Liver (tissue), 9 donors: ENCODE data around the gene RFX4. TPM values are rescaled to one million over a fixed set of nuclear protein-coding genes. Genes with fewer than 3 reads are reported as not detected.

ENCODE experiments used
- DNase-seq: peaks from one replicate; pipeline ENCODE4 v3.0.0-alpha.2; 2017; ENCODE audit warnings: low spot score
- H3K27ac ChIP-seq, 2 donors: one replicate each; pipeline ENCODE4 v1.7.0; 2013; ENCODE audit warnings: inconsistent platforms in 2 of 2, low read length in 2 of 2, control low read depth in 1 of 2, low read depth in 1 of 2, mild to moderate bottlenecking in 1 of 2
- H3K27me3 ChIP-seq, 4 donors: one replicate each; pipeline versions ENCODE4 v1.6.1 to v1.7.0; 2013; ENCODE audit warnings: low read length in 3 of 4, inconsistent platforms in 1 of 4, mild to moderate bottlenecking in 1 of 4, moderate library complexity in 1 of 4; ENCODE audit not compliant: control insufficient read depth in 4 of 4, insufficient read depth in 4 of 4
- H3K36me3 ChIP-seq, 4 donors: one replicate each; pipeline versions ENCODE4 v1.6.1 to v1.7.0; 2013; ENCODE audit warnings: low read length in 3 of 4, mild to moderate bottlenecking in 3 of 4, low read depth in 1 of 4, moderate library complexity in 1 of 4; ENCODE audit not compliant: control insufficient read depth in 4 of 4, insufficient read depth in 3 of 4
- H3K4me1 ChIP-seq, 4 donors: one replicate each; pipeline versions ENCODE4 v1.6.1 to v1.7.0; 2013; ENCODE audit warnings: low read length in 3 of 4, mild to moderate bottlenecking in 3 of 4, moderate library complexity in 1 of 4; ENCODE audit not compliant: control insufficient read depth in 4 of 4, insufficient read depth in 4 of 4
- H3K4me3 ChIP-seq, 3 donors: one replicate each; pipeline versions ENCODE4 v1.6.1 to v1.7.0; 2013; ENCODE audit warnings: low read length in 3 of 3, control low read depth in 1 of 3, low read depth in 1 of 3, mild to moderate bottlenecking in 1 of 3
- H3K9ac ChIP-seq, 2 donors: one replicate each; pipeline ENCODE4 v1.7.0; 2013; ENCODE audit warnings: low read length in 2 of 2, mild to moderate bottlenecking in 2 of 2, moderate library complexity in 2 of 2, control low read depth in 1 of 2, low read depth in 1 of 2
- H3K9me3 ChIP-seq, 4 donors: one replicate each; pipeline versions ENCODE4 v1.6.1 to v1.7.0; 2013; ENCODE audit warnings: low read length in 3 of 4; ENCODE audit not compliant: control insufficient read depth in 4 of 4
- EGR1 ChIP-seq, 2 donors: IDR thresholded peaks; 2 replicates each; pipeline ENCODE4 v1.6.1; 2016 to 2018; ENCODE audit warnings: antibody characterized with exemption in 2 of 2, low read depth in 2 of 2
- FOXA1 ChIP-seq: IDR thresholded peaks from 2 replicates; pipeline ENCODE4 v1.6.1; 2016; ENCODE audit warnings: antibody characterized with exemption
- FOXA2 ChIP-seq: IDR thresholded peaks from 2 replicates; pipeline ENCODE4 v1.6.1; 2016; ENCODE audit warnings: antibody characterized with exemption
- GABPA ChIP-seq, 2 donors: IDR thresholded peaks in 1 of 2; conservative IDR thresholded peaks in 1 of 2; 2 replicates each; pipeline ENCODE4 v1.6.1; 2016; ENCODE audit warnings: antibody characterized with exemption in 2 of 2, mild to moderate bottlenecking in 1 of 2, moderate library complexity in 1 of 2
- HNF4A ChIP-seq, 2 donors: conservative IDR thresholded peaks; 2 replicates each; pipeline ENCODE4 v1.6.1; 2016; ENCODE audit warnings: antibody characterized with exemption in 2 of 2, mild to moderate bottlenecking in 2 of 2
- HNF4G ChIP-seq: IDR thresholded peaks from 2 replicates; pipeline ENCODE4 v1.6.1; 2016; ENCODE audit warnings: antibody characterized with exemption
- JUND ChIP-seq, 2 donors: IDR thresholded peaks; 2 replicates each; pipeline ENCODE4 v1.6.1; 2016; ENCODE audit warnings: antibody characterized with exemption in 2 of 2
- NR2F2 ChIP-seq: IDR thresholded peaks from 2 replicates; pipeline ENCODE4 v1.6.1; 2016; ENCODE audit warnings: antibody characterized with exemption
- RXRA ChIP-seq, 2 donors: IDR thresholded peaks; 2 replicates each; pipeline ENCODE4 v1.6.1; 2017 to 2018; ENCODE audit warnings: antibody characterized with exemption in 2 of 2, mild to moderate bottlenecking in 1 of 2
- SP1 ChIP-seq: IDR thresholded peaks from 2 replicates; pipeline ENCODE4 v1.6.1; 2018; ENCODE audit warnings: antibody characterized with exemption, mild to moderate bottlenecking
- TAF1 ChIP-seq: conservative IDR thresholded peaks from 2 replicates; pipeline ENCODE4 v1.6.1; 2016; ENCODE audit warnings: antibody characterized with exemption, mild to moderate bottlenecking
- YY1 ChIP-seq: IDR thresholded peaks from 2 replicates; pipeline ENCODE4 v1.6.1; 2016; ENCODE audit warnings: antibody characterized with exemption, mild to moderate bottlenecking
- polyA plus RNA-seq, 2 donors: library from polyadenylated mRNA; stranded (reverse) in 1 of 2; unstranded in 1 of 2; fragments of 200-250 nt in 1 of 2; fragments of >200 nt in 1 of 2; fragmentation: Nextera tagmentation in 1 of 2; extraction: Ambion mirVana in 1 of 2; gene quantifications; one replicate each; pipeline versions ENCODE4 v1.2.1 to v1.2.3, GENCODE V29; 2013 to 2015
- total RNA-seq, 2 donors: library from RNA; depleted of rRNA; stranded (reverse); fragments of >200 nt; gene quantifications; one replicate each; pipeline ENCODE4 v1.2.3, GENCODE V29; 2014
- TF ChIP-seq, protein P1 (sequence below): IDR thresholded peaks from 2 replicates; pipeline ENCODE4 v1.6.1; 2016; ENCODE audit warnings: antibody characterized with exemption, mild to moderate bottlenecking
- TF ChIP-seq, protein P2 (sequence below): IDR thresholded peaks from 2 replicates; pipeline ENCODE4 v1.6.1; 2016; ENCODE audit warnings: antibody characterized with exemption
- TF ChIP-seq, protein P3 (sequence below): IDR thresholded peaks from 2 replicates; pipeline ENCODE4 v1.6.1; 2016; ENCODE audit warnings: antibody characterized with exemption
- TF ChIP-seq, protein P4 (sequence below): fragments of 150-350 bp; IDR thresholded peaks from 2 replicates; pipeline ENCODE4 v1.5.1; 2017; ENCODE audit warnings: improper control_type of control experiment, low read depth, low read length; ENCODE audit not compliant: missing input control
- TF ChIP-seq, protein P5 (sequence below): IDR thresholded peaks from 2 replicates; pipeline ENCODE4 v1.6.1; 2016; ENCODE audit warnings: antibody characterized with exemption
- donor health status: healthy.
- donor health status: healthy.
- donor health status: healthy.
- donor health status: healthy.
- donor health status: healthy.

RFX4 gene
- total and polyA plus RNA-seq, 4 donors, result not detected

DNA sequence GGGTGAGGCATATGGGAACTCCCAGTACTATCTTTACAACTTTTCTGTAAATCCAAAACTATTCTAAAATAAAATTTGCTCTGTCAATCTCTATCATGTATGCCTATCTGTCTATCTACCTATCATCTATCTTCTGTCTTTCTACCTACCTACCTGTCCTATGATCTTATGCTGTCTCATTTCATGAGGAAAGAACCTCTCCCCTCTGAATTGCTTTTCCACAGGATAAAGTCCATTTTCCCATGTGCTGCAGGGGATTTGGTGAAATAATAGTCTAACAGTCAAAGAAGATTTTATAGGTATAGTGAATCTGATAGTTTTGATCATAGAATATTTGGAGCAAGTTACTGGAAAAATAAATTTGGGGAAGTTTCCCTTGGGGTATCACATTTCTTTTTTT is 104.9 kb downstream of the RFX4 start:
- Histone ChIP-seq H3K9me3 (no peaks in the 10 kb centered on the region), H3K27me3 (no peaks in the 10 kb centered on the region), H3K27ac (no peak overlapping the region), H3K4me3 (no peak overlapping the region), H3K4me1 (peaks cover 0 to 2% (median 0%) of the 10 kb centered on the region in 4 donors), H3K36me3 (no peaks in the 10 kb centered on the region), H3K9ac (no peak overlapping the region)
- TF ChIP-seq FOXA1 (no peak), NR2F2 (no peak), TAF1 (no peak), YY1 (no peak), RXRA (IDR thresholded peaks at IDR 0.05) (no peak), JUND (IDR thresholded peaks at IDR 0.05) (no peak), FOXA2 (no peak), HNF4G (no peak), HNF4A (conservative IDR thresholded peaks at IDR 0.05) (no peak), EGR1 (IDR thresholded peaks at IDR 0.05; ENCODE audit: low read depth in 2 of 2) (no peak), SP1 (no peak), GABPA (IDR thresholded peaks at IDR 0.05 in 1 of 2, conservative IDR thresholded peaks at IDR 0.05 in 1 of 2) (no peak)
- TF ChIP-seq, protein P1, sequence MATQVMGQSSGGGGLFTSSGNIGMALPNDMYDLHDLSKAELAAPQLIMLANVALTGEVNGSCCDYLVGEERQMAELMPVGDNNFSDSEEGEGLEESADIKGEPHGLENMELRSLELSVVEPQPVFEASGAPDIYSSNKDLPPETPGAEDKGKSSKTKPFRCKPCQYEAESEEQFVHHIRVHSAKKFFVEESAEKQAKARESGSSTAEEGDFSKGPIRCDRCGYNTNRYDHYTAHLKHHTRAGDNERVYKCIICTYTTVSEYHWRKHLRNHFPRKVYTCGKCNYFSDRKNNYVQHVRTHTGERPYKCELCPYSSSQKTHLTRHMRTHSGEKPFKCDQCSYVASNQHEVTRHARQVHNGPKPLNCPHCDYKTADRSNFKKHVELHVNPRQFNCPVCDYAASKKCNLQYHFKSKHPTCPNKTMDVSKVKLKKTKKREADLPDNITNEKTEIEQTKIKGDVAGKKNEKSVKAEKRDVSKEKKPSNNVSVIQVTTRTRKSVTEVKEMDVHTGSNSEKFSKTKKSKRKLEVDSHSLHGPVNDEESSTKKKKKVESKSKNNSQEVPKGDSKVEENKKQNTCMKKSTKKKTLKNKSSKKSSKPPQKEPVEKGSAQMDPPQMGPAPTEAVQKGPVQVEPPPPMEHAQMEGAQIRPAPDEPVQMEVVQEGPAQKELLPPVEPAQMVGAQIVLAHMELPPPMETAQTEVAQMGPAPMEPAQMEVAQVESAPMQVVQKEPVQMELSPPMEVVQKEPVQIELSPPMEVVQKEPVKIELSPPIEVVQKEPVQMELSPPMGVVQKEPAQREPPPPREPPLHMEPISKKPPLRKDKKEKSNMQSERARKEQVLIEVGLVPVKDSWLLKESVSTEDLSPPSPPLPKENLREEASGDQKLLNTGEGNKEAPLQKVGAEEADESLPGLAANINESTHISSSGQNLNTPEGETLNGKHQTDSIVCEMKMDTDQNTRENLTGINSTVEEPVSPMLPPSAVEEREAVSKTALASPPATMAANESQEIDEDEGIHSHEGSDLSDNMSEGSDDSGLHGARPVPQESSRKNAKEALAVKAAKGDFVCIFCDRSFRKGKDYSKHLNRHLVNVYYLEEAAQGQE, result no peak
- TF ChIP-seq, protein P2, sequence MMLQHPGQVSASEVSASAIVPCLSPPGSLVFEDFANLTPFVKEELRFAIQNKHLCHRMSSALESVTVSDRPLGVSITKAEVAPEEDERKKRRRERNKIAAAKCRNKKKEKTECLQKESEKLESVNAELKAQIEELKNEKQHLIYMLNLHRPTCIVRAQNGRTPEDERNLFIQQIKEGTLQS, result no peak
- TF ChIP-seq, protein P3, sequence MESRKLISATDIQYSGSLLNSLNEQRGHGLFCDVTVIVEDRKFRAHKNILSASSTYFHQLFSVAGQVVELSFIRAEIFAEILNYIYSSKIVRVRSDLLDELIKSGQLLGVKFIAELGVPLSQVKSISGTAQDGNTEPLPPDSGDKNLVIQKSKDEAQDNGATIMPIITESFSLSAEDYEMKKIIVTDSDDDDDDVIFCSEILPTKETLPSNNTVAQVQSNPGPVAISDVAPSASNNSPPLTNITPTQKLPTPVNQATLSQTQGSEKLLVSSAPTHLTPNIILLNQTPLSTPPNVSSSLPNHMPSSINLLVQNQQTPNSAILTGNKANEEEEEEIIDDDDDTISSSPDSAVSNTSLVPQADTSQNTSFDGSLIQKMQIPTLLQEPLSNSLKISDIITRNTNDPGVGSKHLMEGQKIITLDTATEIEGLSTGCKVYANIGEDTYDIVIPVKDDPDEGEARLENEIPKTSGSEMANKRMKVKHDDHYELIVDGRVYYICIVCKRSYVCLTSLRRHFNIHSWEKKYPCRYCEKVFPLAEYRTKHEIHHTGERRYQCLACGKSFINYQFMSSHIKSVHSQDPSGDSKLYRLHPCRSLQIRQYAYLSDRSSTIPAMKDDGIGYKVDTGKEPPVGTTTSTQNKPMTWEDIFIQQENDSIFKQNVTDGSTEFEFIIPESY, result no peak
- TF ChIP-seq, protein P4, sequence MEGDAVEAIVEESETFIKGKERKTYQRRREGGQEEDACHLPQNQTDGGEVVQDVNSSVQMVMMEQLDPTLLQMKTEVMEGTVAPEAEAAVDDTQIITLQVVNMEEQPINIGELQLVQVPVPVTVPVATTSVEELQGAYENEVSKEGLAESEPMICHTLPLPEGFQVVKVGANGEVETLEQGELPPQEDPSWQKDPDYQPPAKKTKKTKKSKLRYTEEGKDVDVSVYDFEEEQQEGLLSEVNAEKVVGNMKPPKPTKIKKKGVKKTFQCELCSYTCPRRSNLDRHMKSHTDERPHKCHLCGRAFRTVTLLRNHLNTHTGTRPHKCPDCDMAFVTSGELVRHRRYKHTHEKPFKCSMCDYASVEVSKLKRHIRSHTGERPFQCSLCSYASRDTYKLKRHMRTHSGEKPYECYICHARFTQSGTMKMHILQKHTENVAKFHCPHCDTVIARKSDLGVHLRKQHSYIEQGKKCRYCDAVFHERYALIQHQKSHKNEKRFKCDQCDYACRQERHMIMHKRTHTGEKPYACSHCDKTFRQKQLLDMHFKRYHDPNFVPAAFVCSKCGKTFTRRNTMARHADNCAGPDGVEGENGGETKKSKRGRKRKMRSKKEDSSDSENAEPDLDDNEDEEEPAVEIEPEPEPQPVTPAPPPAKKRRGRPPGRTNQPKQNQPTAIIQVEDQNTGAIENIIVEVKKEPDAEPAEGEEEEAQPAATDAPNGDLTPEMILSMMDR, result no peak
- TF ChIP-seq, protein P5, sequence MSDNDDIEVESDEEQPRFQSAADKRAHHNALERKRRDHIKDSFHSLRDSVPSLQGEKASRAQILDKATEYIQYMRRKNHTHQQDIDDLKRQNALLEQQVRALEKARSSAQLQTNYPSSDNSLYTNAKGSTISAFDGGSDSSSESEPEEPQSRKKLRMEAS, result no peak
- no peak for DNase-seq
